HCEC 1CT (cell line): ENCODE data around the gene SORT1.
A peak's percentile ranks its signal among the peaks of the same experiment; 100 is the strongest.

Experiments used
- DNase-seq: peaks from one replicate; pipeline ENCODE4 v3.0.0-alpha.2; 2017

The SORT1 gene

DNA sequence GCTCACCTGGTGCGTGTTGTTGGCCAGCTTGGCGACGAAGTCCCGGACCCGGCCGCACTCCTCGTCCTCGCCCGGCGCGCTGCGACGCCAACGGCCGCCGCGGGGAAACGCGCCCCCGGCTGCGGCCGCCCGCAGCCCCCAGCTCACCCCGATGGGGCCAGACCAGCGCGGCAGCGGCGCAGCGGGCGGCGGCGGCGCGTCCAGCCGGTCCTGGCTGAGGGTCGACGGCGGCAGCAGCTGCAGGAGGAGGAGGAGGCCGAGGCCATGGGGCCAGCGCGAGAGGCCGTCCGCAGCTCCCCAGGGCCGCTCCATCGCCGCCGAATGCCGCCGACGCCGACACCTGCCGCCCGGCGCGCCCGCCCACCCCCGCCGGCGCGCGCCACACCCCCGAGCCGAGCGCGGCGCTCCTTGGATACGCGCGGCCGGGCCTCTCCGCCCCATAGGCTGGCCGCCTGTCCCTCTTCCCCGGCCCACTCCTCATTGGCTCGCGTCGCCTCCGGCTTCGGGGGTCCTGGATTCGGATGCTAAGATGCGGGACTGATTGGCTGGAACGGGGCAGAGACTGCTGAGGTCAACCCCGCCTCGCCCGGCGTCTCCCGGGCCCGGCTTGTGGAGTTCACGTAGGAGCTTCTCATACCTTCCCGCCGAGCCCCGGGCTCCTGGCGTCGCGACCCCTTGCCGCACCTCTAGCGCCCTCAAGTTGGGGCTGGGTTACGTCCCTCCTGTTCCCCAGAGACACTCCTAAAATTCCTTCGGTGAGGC lies at the start of gene SORT1:
TSS of gene SORT1 (minus strand) at position 338 of the 762 bp plus-strand sequence. CDS start at position 312, 26 bp downstream.
- DNase-seq, result peak; percentile 88

GRCh38 chr1:109445949-109446695 lies 48.4 kb upstream of the SORT1 start:
- DNase-seq, result peak; percentile 48

- peak; percentile 43 for DNase-seq
Measured at GRCh38 chr1:109444346-109444745, 46.6 kb upstream of the SORT1 start.

DNA sequence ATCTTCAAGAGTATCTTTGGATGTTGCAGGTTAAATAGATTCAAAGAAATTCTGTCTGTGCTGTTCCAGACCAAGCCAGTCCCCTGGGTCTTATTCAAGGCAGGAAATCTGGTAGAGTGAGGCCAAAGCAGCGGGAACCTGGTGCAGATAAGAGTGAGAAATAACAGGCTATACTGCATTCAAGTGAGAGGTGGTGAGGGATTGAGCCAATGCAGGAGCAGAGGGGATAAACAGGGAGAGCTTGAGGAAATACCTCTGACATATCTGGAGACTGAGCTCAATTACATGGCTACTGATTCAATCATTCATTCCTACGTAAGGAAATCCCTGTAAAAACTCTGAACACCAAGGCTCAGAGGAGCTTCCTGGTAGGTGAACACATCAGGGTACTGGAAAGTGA lies 45.8 kb upstream of the SORT1 start:
- no peak for DNase-seq

- peak; percentile 86 for DNase-seq
Measured at GRCh38 chr1:109441069-109441468, 43.4 kb upstream of the SORT1 start.

DNA sequence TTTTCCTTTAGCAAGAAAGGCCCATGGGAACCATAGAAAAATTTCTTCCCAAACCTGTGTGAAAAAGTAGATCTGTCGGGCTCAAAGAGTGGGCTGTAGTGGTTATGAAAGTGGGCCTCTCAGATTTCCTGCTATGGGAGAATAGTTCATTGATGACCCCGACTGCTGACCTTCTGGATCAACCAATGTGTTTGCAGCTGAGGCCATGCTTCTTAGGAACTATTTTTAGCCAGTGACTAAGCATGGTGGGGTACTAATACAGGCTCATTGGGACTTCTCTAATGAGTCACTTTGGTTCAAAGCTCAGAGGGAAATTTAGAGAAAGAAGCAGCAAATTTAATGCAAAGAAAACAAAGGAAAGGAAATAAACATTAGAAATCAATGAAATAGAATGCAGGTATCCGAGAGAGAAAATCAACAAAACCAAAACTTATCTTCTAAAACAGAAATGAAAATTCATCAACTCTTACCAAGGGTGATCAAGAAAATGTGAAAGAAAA lies 41.1 kb upstream of the SORT1 start:
- peak; percentile 99 for DNase-seq

- no peak for DNase-seq
Measured at GRCh38 chr1:109434484-109434883, 36.8 kb upstream of the SORT1 start.

DNA sequence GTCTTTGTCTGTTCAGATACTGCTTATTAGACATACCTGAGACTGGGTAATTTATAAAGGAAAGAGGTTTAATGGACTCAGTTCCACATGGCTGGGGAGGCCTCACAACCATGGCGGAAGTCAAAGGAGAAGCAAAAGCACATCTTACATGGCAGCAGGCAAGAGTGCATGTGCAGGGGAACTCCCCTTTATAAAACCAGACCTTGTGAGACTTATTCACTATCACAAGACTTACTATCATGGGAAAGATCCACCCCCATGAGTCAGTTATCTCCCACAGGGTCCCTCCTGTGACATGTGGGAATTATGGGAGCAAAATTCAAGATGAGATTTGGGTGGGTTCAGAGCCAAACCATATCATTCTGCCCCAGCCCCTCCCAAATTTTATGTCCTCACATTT lies 35.6 kb upstream of the SORT1 start:
- DNase-seq, result no peak

GRCh38 chr1:109432336-109432735 lies 34.6 kb upstream of the SORT1 start:
- peak; percentile 60 for DNase-seq

DNA sequence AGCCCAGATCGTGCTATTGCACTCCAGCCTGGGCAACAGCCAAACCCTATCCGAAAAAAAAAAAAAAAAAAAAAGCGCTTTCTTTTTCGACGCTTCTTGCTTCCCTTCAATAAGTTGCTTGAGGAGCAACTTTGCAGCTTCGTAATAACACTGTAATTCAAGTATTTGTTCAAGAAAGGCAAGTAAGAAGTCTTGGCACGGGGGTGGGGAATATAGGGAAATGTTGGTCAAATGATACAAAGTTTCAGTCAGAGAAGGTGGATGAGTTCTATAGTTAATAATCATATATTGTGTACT lies 29.4 kb upstream of the SORT1 start:
- no peak for DNase-seq

- peak; percentile 99 for DNase-seq
Measured at GRCh38 chr1:109426281-109427170, 28.8 kb upstream of the SORT1 start, which contains the start of gene PSMA5. TSS of gene PSMA5 (minus strand) at chr1:109426448. CDS start at chr1:109426330, 118 bp downstream.

DNA sequence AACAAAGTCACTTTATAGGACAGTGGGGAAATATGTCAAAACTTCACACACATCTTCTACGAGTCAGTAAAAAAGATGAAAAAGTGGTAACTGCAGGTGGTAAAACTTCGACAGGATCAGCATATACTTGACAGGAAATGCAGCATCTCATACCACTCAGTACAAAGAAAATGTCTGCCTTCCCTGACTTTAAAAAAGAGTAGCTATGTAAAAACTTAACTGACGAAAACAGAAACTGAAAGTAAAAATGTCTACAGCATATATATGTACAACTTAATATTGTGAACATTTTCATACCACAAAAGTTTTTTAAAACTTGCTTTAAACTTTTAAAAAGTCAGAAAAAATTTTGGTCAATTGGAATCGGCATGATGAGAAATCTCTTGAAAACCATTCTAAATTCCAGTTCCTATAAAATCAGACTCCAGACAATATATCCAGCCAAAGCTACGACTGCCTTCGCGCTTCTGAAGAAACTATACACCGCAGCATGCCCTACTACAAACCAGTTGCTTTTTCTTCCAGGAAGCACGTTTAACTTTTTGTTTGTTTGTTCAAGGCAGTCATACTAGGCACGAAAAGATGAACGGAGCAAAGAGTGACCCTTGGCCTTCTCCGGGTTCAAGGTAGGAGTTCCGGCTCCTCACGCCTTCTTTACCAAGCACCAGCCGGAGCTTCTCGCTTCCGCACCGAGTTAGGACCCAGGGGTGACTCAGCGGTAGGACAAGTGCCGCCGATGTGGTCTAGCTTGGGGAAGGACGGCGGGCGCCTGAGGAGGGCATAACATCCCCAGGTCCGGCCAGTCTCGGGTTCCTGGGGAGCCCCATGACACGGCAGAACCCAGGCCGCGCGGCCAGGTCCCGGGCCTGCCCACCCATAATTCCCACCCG lies 27.9 kb upstream of the SORT1 start:
- DNase-seq, result peak; percentile 67

DNA sequence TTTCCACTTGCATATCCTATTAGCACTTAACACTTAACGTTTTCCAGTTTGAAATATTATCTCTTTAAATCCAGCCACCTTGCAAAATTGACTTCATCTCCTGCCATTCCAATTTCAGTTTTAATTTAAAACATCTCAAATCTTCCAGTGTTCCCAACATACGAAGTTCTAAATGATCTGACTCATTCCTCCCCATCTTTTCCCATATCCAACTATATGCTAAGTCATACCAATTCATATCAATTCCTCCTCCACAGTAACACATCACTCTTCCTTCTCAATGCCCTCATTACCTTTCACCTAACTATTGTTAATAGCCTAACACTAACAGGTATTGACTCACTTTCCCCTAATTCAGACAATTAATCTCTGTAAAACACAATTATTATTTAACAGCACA lies 25.8 kb upstream of the SORT1 start:
- DNase-seq, result no peak

DNA sequence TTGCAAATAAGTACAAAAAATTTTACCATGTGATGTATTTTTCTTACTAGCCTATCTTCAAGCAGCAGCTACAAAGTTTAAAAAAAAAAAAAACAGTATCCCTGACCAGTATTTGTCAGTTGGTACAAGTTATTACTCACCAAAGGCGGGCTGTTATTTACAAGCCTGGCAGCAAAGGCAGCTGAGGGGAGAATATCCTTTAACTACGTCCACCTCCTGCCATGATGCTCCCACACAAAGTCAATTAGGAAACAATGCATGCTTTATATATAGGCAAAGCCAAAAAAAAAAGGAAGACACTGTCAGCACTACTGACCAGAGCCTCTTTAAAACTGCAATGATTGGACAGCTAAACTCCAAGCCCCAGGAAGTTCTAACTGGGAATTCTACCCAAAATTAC lies 14.8 kb upstream of the SORT1 start:
- DNase-seq, result no peak

GRCh38 chr1:109404838-109405237 lies 7.1 kb upstream of the SORT1 start:
- DNase-seq, result no peak

DNA sequence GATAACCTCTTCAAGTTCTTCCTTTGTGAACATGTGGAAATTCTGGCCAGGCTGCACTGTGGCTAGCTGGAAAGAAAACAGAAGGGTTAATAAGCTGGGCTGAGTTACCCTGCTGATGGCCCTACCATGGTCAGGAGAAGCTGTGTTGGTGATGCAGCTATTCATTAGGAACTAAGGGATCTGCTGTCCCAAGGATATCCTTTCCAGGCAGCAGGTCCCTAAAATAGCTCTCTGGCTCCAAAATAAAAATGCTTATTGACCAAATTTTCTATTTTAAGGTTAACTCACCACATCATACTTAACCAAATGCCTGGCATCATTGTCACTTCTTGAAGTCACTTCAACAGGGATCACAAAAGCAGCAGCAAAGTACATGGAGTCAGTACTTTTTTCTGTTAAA lies 4.3 kb upstream of the SORT1 start:
- DNase-seq, result no peak

GRCh38 chr1:109400035-109400655 lies 2.4 kb upstream of the SORT1 start:
- DNase-seq, result no peak

- peak; percentile 47 for DNase-seq
Measured at GRCh38 chr1:109399326-109399957, 1.7 kb upstream of the SORT1 start.

DNA sequence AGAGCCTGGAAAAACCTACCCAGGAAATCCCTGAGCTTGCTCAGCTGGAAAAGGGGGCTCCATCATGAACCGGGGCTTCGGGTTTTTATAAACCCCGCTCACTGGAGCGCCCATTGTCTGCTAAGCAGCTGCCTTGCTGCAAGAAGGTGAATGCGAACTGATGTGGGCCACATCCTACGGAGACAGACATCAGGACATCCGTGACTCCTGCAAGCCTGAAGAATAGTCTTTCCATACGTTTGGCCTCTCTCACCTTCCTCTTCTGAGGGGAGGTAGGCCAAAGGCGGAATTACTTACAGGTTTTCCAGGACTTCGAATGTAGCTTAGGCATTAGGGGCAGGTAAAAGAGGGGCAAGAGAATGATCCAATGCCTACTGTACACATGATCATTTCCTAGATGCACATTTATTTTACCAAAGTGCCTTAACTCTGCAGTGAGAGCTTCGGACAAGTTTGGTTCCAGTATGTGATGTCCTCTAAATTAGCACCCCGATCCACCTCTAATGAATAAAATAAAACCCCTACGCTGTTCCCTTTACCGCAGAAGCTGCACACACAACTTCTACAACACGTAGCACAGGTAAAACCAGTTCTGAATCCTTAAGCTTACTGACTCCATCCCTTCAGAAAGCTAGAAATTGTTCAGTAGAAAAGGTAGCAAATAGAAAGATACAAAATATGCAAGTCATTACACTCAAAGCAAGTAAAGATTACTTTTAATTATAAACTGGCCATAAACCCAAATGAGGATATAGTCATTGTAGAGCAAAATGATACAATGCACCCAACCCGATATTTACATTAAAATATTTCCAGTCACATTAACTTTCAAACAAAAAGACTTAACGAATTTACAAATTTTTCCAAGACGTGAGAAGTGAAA lies 866 bp upstream of the SORT1 start:
- no peak for DNase-seq
